HG02798 (cell line): ENCODE data around the gene TFRC.
"Not testable (repeated sequence)": the region's sequence is repeated elsewhere in the genome, so short reads cannot be mapped to it uniquely, and the experiment has no call there.

ENCODE experiments used
- ATAC-seq: cut with Tn5 transposase; IDR thresholded peaks from one replicate; pipeline ENCODE4 v1.9.1; 2021; ENCODE audit warnings: mild to moderate bottlenecking; ENCODE audit not compliant: unreplicated experiment, poor library complexity

Gene TFRC

DNA sequence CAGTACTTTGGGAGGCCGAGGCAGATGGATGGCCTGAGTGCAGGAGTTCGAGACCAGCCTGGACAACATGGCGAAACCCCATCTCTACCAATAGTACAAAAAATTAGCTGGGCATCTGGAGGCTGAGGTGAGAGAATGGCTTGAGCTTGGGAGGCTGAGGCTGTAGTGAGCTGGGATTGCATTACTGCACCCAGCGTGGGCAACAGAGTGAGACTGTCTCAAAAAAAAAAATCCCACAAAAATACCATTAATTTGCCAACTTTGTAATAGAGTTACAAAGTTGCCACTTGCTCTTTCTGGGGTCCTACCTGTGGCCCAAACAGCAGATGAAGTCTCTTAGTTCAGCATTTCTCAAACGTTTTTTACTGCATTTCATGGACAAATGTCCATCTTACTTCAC lies 6.0 kb upstream of the TFRC start:
- no peak for ATAC-seq

DNA sequence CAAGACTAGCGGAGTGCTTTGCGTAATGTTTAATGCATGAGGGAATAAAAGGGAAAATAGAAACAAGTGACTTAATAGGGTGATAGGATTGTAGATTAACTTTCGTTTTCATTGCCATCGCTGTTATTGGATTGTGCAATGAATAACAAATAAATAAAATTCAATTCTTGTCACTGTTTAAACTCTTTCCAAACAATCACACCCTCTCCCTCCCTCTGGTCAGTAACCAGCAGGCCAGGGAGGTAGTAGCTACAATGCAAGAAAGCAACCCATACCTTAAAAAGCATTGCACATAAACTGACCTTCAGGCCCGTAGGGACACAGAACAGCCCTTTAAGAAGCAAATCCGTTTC lies 705 bp upstream of the TFRC start:
- no peak for ATAC-seq

DNA sequence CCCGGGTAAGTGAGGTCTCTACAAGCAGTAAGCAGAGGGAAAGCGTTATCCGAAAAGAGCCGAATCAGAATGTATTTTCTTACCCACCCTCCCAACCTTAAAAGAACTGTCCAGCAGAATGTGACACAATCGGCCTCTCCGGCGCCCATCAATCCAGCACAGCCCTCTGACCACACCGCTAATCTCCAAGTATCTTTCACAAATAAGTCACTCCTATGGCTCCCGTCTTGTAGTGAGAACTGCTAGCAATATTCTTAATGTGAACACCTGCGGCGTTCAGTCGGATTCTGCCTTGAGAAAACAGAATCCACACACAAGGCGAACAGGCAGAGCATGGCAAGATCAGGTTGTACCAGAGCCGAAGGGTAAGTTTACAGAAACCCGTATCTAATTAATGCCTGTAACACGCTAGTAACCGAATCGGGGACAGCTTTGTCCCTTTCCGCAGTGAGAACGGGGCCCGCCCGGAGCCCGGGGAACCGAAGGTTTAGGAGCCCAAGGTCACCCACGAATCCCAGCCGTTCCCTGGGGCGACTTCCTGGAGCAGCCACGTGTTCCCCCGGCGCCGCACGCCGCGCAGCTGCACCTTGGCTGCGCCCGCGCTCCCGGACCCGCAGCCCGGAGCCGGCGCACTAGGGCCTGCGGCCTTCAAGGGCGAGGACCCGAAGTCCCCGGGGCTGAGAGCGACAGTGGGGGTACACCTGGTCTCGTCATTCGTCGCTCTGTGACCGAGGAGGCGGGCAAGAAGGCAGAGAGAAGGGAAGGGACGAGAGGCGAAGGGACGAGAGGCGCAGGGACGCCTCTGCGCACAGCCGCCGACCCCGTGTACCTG lies 672 bp downstream of the TFRC start:
- peak; percentile 43 for ATAC-seq

DNA sequence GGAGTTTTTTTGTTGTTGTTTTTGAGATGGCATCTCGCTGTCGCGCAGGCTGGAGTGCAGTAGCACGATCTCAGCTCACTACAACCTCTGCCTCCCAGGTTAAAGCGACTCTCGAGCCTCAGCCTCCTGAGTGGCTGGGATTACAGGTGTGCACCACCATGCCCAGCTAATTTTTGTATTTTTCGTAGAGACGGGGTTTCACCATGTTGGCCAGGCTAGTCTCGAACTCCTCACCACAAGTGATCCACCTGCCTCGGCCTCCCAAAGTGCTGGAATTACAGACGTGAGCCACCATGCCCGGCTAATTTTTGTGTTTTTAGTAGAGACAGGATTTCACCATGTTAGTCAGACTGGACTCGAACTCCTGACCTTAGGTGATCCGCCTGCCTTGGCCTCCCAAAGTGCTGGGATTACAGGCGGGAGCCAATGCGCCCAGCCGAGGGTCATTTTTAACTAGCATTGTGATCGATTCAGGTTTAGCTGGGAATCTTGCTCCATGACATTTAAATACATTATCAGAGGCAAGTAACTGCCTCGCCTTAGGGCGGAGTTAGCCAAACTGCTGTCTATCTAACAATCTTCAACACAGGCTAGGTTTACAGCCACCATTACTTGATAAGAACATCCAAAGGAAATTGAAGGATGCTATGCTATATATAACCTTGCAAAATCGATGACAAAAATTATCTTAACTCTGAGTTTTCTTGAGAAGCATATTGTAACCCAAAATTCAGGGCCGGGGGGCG lies 1.6 kb downstream of the TFRC start:
- ATAC-seq = not testable (repeated sequence)

DNA sequence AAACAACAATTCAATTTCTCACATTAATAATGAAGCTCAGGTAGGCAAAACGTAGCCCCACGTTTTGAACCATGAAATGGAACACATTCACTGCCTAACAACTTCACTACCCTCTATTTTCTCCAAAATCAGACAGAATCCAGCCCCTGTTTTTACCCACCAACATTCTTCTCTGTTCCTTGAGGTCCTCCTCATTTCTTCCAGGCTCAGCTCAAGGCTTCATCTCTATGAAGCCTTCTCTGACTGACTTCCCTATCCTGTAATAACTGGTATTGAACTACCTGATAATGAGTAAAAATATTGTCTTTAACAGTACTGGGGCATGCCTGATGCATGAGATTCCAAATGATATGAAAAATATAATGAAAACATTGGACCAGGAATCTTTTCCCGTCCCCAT lies 2.2 kb downstream of the TFRC start:
- no peak for ATAC-seq

DNA sequence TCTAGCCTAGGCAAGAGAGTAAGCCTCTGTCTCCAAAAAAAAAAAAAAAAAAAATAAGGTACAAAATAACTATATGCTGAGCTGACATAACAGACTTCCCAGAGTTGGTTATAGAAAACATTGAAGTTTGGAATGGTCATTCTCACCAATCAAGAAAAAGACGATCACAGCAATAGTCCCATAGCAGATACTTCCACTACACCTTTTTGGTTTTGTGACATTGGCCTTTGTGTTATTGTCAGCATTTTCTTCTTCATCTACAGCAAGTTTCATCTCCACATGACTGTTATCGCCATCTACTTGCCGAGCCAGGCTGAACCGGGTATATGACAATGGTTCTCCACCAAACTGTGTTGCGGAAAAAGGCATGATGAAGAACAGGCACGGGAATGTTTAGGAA lies 6.9 kb downstream of the TFRC start:
- no peak for ATAC-seq

DNA sequence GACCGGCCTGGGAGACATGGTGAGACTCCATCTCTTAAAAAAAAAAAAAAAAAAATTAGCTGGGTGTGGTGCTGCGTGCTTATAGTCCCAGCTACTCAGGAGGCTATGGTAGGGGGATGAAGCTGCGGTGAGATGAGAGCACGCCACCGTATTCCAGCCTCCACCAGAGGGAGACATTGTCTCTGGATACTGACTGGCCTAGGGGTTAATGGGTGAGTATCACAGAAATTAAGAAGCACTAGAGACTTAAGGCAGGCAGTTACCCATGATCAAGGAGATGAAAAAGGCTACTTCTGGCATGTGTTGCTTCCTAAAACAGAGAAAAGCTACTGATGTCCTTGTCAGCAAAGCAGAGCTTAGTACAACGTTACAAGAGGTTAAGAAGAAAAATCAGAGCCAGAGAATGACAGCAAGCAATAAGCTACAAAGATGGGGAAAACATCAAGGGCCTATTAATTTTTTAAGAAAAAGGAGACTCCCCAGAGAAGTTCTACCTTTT lies 8.6 kb downstream of the TFRC start:
- ATAC-seq = peak; percentile 69

DNA sequence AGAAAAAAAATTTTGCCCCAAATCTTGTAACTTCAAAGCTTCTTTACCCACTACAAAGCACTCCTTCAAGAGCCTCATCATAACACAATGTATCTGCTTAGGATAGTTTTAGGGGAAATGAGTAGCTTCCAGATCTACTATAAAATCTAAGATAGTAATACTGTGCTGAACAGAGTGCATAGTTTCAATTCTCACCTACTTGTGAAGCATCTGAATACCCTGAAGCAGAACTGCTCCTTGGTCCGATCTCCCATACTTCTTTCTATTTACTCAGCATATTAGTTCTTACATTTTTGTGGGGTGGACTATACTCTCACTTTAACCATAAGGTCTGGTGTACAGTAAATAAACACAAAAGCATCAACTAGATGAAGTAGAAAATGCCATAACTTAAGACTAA lies 9.6 kb downstream of the TFRC start:
- ATAC-seq = no peak

DNA sequence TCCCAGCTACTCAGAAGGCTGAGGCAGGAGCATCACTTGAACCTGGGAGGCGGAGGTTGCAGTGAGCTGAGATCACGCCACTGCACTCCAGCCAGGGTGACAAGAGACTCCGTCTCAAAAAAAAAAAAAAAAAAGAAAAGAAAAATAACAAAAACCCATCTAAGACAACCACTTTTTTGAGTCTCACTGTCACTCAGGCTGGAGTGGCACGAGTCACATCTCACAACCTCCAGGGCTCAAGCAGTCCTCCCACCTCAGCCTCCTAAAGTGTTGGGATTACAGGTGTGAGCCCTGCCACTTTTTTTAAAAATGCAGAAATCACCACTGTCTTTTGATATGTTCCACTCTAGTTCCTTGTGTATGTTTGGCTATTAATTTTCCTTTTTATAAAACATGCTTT lies 13.1 kb downstream of the TFRC start:
- ATAC-seq = not testable (repeated sequence)

DNA sequence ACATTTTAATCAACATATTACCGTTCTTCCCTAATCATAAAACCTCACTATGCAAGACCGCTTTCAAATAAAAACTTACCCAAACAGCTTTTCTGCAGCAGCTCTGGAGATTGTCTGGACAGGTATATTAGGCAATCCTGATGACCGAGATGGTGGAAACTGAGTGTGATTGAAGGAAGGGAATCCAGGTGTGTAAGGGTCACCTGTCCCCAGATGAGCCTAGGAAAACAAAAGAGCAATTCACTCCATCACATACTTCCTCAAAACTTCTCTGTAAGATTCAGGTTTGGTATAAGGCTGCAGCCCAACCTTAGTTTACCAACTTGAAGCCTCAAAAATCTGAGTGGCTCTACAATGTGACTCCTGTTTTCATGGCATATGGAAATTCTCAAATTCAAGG lies 14.5 kb downstream of the TFRC start:
- ATAC-seq = no peak

DNA sequence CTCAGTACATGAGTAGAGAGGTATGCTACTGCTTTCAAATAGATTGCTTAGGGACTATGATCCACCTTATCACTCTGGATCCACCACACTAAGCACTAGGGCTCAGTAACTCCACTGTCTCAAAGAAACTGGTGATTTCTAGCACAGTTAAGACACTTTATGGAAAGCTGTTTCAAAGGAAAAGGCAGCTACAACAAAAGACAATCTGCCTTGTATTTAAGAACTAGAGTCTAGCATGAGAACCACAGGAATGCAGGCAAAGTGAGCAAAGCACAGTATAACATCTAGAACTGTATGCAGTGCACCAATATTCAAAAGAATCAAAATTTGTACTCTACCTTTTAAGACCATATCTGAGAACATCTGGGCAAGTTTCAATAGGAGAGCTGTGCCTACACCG lies 17.9 kb downstream of the TFRC start:
- no peak for ATAC-seq

DNA sequence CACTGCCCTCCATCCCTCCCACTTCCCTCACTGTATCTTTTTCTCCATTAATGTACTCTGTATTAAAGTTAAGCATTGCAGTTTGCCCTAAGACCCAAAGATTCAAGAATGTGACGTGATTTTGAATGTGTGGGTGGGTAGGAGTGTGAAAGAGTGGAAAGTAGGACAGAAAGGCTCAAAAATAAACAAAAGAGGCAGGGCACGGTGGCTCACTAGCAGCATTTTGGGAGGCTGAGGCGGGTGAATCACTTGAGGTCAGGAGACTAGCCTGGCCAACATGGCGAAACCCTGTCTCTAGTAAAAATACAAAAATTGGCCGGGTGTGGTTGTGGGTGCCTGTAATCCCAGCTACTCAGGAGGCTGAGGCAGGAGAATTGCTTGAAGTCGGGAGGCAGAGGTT lies 18.4 kb downstream of the TFRC start:
- no peak for ATAC-seq

DNA sequence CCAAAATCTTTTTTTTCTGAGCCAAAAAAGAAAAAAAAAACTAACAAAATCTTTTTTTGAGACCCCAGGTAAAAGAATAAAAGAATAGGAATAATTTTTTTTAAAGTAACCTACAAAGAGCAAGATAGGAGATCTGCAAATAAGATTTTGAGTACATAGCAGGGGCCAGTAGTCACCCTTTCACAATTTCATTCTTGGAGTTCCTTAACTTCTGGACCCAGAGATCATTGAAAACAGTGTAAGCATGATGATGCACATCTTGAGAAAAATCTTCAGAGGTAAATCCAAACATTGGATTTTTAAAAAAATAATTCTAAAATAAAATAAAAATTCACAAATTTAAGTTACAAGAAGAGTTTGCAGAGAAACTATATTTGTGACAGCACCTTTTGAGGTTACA lies 18.8 kb downstream of the TFRC start:
- no peak for ATAC-seq

DNA sequence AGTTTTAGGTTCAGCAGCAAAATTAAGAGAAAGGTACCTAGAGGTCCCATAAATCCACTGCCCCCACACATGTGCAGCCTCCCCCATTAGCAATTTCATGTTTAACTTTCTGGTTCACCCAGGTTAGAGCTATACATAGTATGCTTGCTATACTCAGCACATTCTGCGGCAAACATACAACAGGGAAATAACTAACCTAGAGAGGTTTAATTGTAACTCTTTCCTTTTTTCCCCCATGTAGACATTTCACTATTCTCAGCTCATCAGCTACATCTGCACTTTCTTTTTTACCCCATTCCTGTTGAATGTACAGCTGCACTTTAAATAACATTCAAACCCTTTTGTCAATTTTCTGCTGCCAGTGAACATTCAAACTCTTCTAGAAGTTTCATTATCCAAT lies 21.1 kb downstream of the TFRC start:
- no peak for ATAC-seq

DNA sequence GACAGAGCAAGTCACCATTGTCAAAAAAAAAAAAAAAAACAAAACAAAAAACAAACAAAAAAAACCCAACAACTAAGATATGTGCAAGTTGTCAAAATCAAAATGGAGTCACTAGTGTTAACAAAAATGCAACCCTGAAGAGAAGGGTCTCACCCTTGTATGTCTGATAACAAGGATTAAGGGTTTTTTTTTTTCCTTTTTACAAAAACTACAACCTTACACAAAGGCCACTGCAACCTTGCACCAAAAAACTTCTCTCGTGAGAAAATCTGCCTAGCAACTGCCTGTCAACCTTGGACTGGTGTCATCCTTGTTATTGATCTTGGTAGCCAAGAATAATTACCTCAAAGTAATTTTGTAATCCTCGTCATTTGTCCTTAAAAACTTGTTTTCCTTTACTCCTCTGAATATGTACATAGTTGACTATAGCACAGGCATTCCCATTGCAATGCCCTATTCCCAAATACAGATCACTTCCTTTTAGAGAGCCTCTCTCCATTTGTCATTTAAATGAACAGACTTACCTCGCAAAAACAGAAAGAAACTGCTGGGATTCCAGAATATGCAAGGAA lies 24.0 kb downstream of the TFRC start:
- ATAC-seq = no peak

DNA sequence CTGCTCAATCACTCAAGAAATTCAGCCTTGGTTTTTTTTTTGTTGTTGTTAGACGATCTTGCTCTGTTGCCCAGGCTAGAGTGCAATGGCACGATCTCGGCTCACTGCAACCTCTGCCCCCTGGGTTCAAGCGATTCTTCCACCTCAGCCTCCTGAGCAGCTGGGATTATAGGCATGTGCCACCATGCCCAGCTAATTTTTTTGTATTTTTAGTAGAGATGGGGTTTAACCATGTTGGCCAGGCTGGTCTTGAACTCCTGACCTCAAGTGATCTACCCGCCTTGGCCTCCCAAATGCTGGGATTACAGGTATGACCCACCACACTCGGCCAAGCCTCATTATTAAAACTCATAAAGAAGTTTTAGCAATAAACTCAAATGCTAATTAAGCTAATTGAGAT lies 25.5 kb downstream of the TFRC start:
- not testable (repeated sequence) for ATAC-seq

DNA sequence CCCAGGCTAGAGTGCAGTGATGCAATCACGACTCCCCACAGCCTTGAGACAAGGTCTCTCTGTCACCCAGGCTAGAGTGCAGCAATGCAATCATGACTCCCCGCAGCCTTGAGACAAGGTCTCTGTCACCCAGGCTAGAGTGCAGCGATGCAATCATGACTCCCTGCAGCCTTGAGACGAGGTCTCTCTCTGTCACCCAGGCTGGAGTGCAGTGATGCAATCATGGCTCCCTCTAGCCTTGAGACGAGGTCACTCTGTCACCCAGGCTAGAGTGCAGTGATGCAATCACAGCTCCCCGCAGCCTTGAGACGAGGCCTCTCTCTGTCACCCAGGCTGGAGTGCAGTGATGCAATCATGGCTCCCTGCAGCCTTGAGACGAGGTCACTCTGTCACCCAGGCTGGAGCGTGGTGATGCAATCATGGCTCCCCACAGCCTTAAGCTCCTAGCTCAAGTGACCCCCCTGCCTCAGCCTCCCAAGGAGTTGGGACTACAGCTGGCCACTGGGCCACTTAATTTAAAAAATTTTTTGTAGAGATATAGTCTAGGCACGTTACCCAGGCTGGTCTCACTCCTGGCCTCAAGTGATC lies 26.1 kb downstream of the TFRC start:
- no peak for ATAC-seq

DNA sequence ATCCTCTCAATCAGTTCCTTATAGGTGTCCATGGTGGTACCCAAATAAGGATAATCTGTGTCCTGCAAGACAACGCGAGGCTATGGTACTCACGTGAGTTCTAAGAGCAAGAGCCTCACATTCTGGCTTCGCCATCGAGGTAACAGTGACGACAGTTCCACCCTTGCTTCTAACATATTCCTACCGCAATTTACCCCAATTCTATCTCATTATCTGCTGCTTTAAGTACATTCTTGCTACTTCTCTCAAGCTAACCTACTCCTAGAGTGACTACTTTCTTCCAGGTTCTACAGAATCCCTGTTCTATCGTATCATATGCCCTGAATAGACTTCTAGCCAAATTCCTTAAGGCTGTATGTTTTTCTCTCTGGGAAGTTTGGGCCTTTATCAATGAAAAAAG lies 26.6 kb downstream of the TFRC start:
- ATAC-seq = no peak

DNA sequence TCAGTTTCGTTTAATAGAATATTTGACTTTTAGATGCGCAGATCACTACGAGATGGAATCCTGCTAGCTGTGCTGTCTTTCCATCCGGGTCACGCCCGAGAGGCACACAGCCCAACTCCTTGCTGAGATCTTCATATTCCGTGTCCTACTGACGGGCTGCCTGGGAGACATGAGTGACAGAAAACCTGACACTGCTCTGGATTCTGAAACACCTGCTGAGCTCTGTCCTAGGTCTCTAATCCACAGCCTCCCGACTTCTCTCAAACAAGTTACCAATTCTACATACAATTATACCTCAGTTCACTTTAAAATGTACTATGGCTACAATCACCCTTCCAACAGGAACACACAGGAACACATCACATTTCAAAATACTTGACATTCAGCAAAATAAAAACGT lies 27.2 kb downstream of the TFRC start:
- ATAC-seq = no peak

DNA sequence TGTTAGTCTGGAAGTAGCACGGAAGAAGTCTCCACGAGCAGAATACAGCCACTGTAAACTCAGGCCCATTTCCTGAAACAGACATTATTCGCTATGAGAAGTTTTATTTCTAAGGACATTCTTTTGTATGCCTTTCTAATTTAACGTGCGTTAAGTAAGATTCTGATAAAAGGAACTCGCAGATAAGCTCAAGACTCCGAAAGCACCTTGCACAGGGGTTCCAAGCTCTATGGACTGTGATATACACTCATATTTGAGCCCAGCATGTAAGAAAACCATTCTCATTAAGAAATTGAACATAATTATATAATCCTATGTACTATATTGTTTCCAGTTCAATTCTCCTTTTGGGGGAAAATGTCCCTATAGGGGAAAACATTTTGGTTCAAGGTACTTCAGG lies 28.4 kb downstream of the TFRC start:
- ATAC-seq = no peak
